A549 (cell line): ENCODE data around the gene MCTP1. TPM values are rescaled to one million over a fixed set of nuclear protein-coding genes. Genes with fewer than 3 reads are reported as not detected.
A peak's percentile ranks its signal among the peaks of the same experiment; 100 is the strongest.

ENCODE experiments used
- ATAC-seq, 2 experiments: fragments of 200-7000 bp in 1 of 2; fragments of >200 bp in 1 of 2; cut with Nextera tagmentation in 1 of 2; cut with Tn5 transposase in 1 of 2; 3 replicates each; pipeline versions ENCODE4 v1.8.0 to v1.9.1; 2018 to 2020; ENCODE audit warnings: mild to moderate bottlenecking in 1 of 2, moderate library complexity in 1 of 2
- CTCF ChIA-PET: fragments of 300-600 bp; sonication (Branson Sonifier 250); formaldehyde crosslinking; extraction: SDS; loops from one replicate; lab custom pipeline; 2021; ENCODE audit warnings: antibody characterized with exemption, inconsistent platforms; lab: Yijun Ruan, JAX
- POLR2A ChIA-PET: fragments of 350-600 bp; formaldehyde crosslinking; extraction: SDS; loops from one replicate; lab custom pipeline; 2021; ENCODE audit warnings: antibody characterized with exemption, inconsistent platforms; lab: Yijun Ruan, JAX
- DNase-seq, 2 experiments: peaks; one replicate each; pipeline versions ENCODE4 v3.0.0 to v3.0.0-alpha.2; 2011 to 2016; ENCODE audit warnings: low read depth in 1 of 2, low spot score in 1 of 2
- FAIRE-seq: peaks from 2 replicates; lab custom pipeline; 2011; peaks lifted over from hg19 to GRCh38; lab: Jason Lieb, UNC
- H3K27ac ChIP-seq, 2 experiments: fragments of >200 bp; sonication (Bioruptor Twin); formaldehyde crosslinking; 3 replicates each; pipeline ENCODE4 v1.5.1; 2016 to 2017
- H3K4me1 ChIP-seq: fragments of >200 bp; sonication (Bioruptor Twin); formaldehyde crosslinking; 3 replicates; pipeline ENCODE4 v1.6.1; 2016
- H3K4me2 ChIP-seq: fragments of >200 bp; sonication (Bioruptor Twin); formaldehyde crosslinking; 3 replicates; pipeline ENCODE4 v1.6.1; 2016
- H3K4me3 ChIP-seq: fragments of >200 bp; sonication (Bioruptor Twin); formaldehyde crosslinking; 3 replicates; pipeline ENCODE4 v1.5.1; 2016
- H3K9me3 ChIP-seq: fragments of >200 bp; sonication (Bioruptor Twin); formaldehyde crosslinking; 3 replicates; pipeline ENCODE4 v1.6.1; 2016
- CBX2 ChIP-seq: fragments of 200-600 bp; sonication (generic); IDR thresholded peaks from 2 replicates; pipeline ENCODE4 v1.6.1; 2016; ENCODE audit warnings: low read depth, mild to moderate bottlenecking, borderline replicate concordance
- CTCF ChIP-seq: fragments of >200 bp; sonication (Bioruptor Twin); formaldehyde crosslinking; IDR thresholded peaks from 3 replicates; pipeline ENCODE4 v1.5.1; 2016
- EHF ChIP-seq: fragments of 250-450 bp; sonication (Bioruptor Pico); IDR thresholded peaks from 2 replicates; pipeline ENCODE4 v1.5.0; 2020; ENCODE audit warnings: mild to moderate bottlenecking
- FOXS1 ChIP-seq: fragments of 250-450 bp; sonication (Bioruptor Pico); IDR thresholded peaks from 2 replicates; pipeline ENCODE4 v1.5.0; 2020; ENCODE audit warnings: mild to moderate bottlenecking, moderate library complexity
- GATA3 ChIP-seq: IDR thresholded peaks from 2 replicates; pipeline ENCODE4 v1.6.1; 2012; ENCODE audit warnings: borderline replicate concordance
- HDAC2 ChIP-seq: fragments of 200-600 bp; sonication (generic); IDR thresholded peaks from 2 replicates; pipeline ENCODE4 v1.6.1; 2016
- HEYL ChIP-seq: fragments of 250-450 bp; sonication (Bioruptor Pico); IDR thresholded peaks from 2 replicates; pipeline ENCODE4 v1.8.0; 2021; ENCODE audit warnings: mild to moderate bottlenecking, moderate library complexity
- HMGXB4 ChIP-seq: fragments of 250-450 bp; sonication (Bioruptor Pico); IDR thresholded peaks from 2 replicates; pipeline ENCODE4 v1.5.0; 2021; ENCODE audit warnings: mild to moderate bottlenecking, moderate library complexity, borderline replicate concordance
- HOXA7 ChIP-seq: fragments of 250-450 bp; sonication (Bioruptor Pico); IDR thresholded peaks from 2 replicates; pipeline ENCODE4 v1.5.0; 2020; ENCODE audit warnings: mild to moderate bottlenecking, moderate library complexity
- HOXB5 ChIP-seq: fragments of 250-450 bp; sonication (Bioruptor Pico); IDR thresholded peaks from 2 replicates; pipeline ENCODE4 v1.5.0; 2020; ENCODE audit warnings: mild to moderate bottlenecking, moderate library complexity
- MAFK ChIP-seq: fragments of 450-650 bp; IDR thresholded peaks from 2 replicates; pipeline ENCODE4 v1.6.1; 2014; ENCODE audit not compliant: partially characterized antibody
- NFE2L2 ChIP-seq: fragments of 150-350 bp; conservative IDR thresholded peaks from 2 replicates; pipeline ENCODE4 v1.6.1; 2014; ENCODE audit warnings: low read length
- PHF8 ChIP-seq: fragments of 200-600 bp; sonication (generic); IDR thresholded peaks from 2 replicates; pipeline ENCODE4 v1.6.1; 2016; ENCODE audit warnings: low read depth, mild to moderate bottlenecking, antibody characterized with exemption, moderate library complexity, borderline replicate concordance
- POLR2AphosphoS2 ChIP-seq: conservative IDR thresholded peaks from 2 replicates; pipeline ENCODE4 v1.6.1; 2012; ENCODE audit warnings: low read length, improper control_type of control experiment, inconsistent platforms
- RAD21 ChIP-seq, 2 experiments: fragments of >200 bp in 1 of 2; sonication (Bioruptor Twin) in 1 of 2; formaldehyde crosslinking in 1 of 2; IDR thresholded peaks in 1 of 2; conservative IDR thresholded peaks in 1 of 2; 2 replicates in 1 of 2; 3 replicates in 1 of 2; pipeline ENCODE4 v1.6.1; 2012 to 2018; ENCODE audit warnings: inconsistent platforms in 1 of 2
- SMC3 ChIP-seq: fragments of >200 bp; sonication (Bioruptor Twin); formaldehyde crosslinking; IDR thresholded peaks from 3 replicates; pipeline ENCODE4 v1.6.1; 2018; ENCODE audit warnings: inconsistent platforms
- TFCP2L1 ChIP-seq: fragments of 250-450 bp; sonication (Bioruptor Pico); IDR thresholded peaks from 2 replicates; pipeline ENCODE4 v1.5.0; 2021; ENCODE audit warnings: mild to moderate bottlenecking
- ZNF302 ChIP-seq: fragments of 250-450 bp; sonication (Bioruptor Pico); IDR thresholded peaks from 2 replicates; pipeline ENCODE4 v1.9.0; 2021; ENCODE audit warnings: inconsistent platforms, mild to moderate bottlenecking, moderate library complexity
- ZSCAN20 ChIP-seq: fragments of 250-450 bp; sonication (Bioruptor Pico); IDR thresholded peaks from 2 replicates; pipeline ENCODE4 v1.8.0; 2022; ENCODE audit warnings: mild to moderate bottlenecking, moderate library complexity
- WGBS: methylation state at CpG from one replicate; pipeline ENCODE4 v1.1.6; 2017; ENCODE audit errors: missing lambda C conversion rate; 5-methylcytosine and 5-hydroxymethylcytosine counted together
- polyA plus RNA-seq, 4 experiments: library from polyadenylated mRNA; depleted of rRNA in 3 of 4; stranded (reverse); fragments of >200 nt; fragmentation: RNase III in 1 of 4; extraction: RNeasy Plus Mini Kit Qiagen cat#74134 plus additional on column Dnase treatment in 1 of 4; gene quantifications; 2 replicates in 3 of 4; 3 replicates in 1 of 4; pipeline ENCODE4 v1.2.3, GENCODE V29; 2011 to 2017
- TF ChIP-seq, protein P1 (sequence below): fragments of >200 bp; sonication (Bioruptor Twin); formaldehyde crosslinking; IDR thresholded peaks from 3 replicates; pipeline ENCODE4 v1.6.1; 2016
- TF ChIP-seq, protein P2 (sequence below): IDR thresholded peaks from 2 replicates; pipeline ENCODE4 v1.6.1; 2012

MCTP1 gene
- polyA plus RNA-seq, 2 of the 4 experiments (the other 2 are of a cell fraction), result 5.4 to 6.9 TPM

DNA sequence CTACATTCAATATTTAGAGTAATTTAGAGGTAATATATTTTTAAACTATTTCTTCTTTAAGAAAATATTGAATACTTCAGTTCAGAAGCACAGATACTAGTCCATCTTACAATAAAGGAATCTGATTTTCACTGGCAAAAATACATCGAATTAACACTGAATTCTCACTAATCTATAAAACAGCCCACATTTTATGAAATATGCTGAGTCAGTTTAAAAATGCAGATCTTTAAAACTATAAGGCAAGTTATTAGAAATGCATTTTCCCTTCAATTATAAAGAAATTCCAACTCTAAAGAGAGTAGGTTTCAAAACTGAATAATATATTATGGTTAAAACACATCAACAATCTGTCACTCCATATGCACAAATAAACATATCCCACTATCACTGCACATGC is 433.9 kb downstream of the MCTP1 start:
- H3K4me3 ChIP-seq, result no peak overlapping the region
- no peaks in the 10 kb centered on the region for H3K4me1 ChIP-seq
- peak; percentile 91 for TF ChIP-seq MAFK
- TF ChIP-seq, protein P1, sequence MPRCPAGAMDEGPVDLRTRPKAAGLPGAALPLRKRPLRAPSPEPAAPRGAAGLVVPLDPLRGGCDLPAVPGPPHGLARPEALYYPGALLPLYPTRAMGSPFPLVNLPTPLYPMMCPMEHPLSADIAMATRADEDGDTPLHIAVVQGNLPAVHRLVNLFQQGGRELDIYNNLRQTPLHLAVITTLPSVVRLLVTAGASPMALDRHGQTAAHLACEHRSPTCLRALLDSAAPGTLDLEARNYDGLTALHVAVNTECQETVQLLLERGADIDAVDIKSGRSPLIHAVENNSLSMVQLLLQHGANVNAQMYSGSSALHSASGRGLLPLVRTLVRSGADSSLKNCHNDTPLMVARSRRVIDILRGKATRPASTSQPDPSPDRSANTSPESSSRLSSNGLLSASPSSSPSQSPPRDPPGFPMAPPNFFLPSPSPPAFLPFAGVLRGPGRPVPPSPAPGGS, result no peak
- TF ChIP-seq, all 56 proteins: peak for 1
- DNase-seq, result no peak
- Histone ChIP-seq H3K4me2 (no peak overlapping the region), H3K9me3 (no peaks in the 10 kb centered on the region), H3K27ac (no peak overlapping the region)
- POLR2A ChIA-PET, result no interaction called here
- no peak for ATAC-seq
- WGBS, result 15% methylated on average over 1 of the region's 1 CpG
- FAIRE-seq, result no peak
- CTCF ChIA-PET, result interaction anchor here (0.7 to 1.7 kb wide), 5 partner anchors 9 to 29 kb away, joined by 4 to 11 read pairs (median 5); no protein-coding TSS in a partner anchor

- DNase-seq, result peak; percentile 8 to 65
- TF ChIP-seq HOXA7 (CRISPR knock-in tag) (no peak), POLR2AphosphoS2 (no peak), ZSCAN20 (CRISPR knock-in tag) (no peak), CBX2 (no peak), SMC3 (peak; percentile 41), HEYL (CRISPR knock-in tag) (no peak), FOXS1 (CRISPR knock-in tag) (no peak), HDAC2 (no peak), RAD21 (conservative IDR thresholded peaks at IDR 0.05 in 1 of 2, IDR thresholded peaks at IDR 0.05 in 1 of 2) (peak; percentile 67 to 82), EHF (no peak), TFCP2L1 (CRISPR knock-in tag) (no peak), ZNF302 (CRISPR knock-in tag) (no peak), NFE2L2 (no peak), PHF8 (no peak), GATA3 (no peak), HMGXB4 (no peak), CTCF (peak; percentile 66), HOXB5 (CRISPR knock-in tag) (no peak)
- TF ChIP-seq, protein P2, sequence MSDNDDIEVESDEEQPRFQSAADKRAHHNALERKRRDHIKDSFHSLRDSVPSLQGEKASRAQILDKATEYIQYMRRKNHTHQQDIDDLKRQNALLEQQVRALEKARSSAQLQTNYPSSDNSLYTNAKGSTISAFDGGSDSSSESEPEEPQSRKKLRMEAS, result no peak
- TF ChIP-seq, all 56 proteins: peak for 3
- ChIA-PET POLR2A (no interaction called here), CTCF (interaction anchor here (0.7 to 1.7 kb wide), 7 partner anchors 8 to 113 kb away, joined by 4 to 11 read pairs (median 4); no protein-coding TSS in a partner anchor)
- H3K4me3 ChIP-seq, result no peak overlapping the region
- WGBS, result 36% methylated on average over 10 of the region's 10 CpGs
- ATAC-seq (peak; percentile 89 to 95), FAIRE-seq (peak; percentile 92)
- H3K27ac ChIP-seq, result no peak overlapping the region
- H3K4me1 ChIP-seq, result no peaks in the 10 kb centered on the region
- H3K4me2 ChIP-seq, result no peak overlapping the region
- no peaks in the 10 kb centered on the region for H3K9me3 ChIP-seq
These were observed 434.8 kb downstream of the MCTP1 start for GRCh38 chr5:94849821-94850736.
